Urinary bladder (tissue), 4 donors: ENCODE data around the gene ACSL6. TPM values are rescaled to one million over a fixed set of nuclear protein-coding genes. Genes with fewer than 3 reads are reported as not detected.

Experiments used
- DNase-seq: peaks from one replicate; pipeline ENCODE4 v3.0.0-alpha.2; 2015; ENCODE audit errors: extremely low spot score
- H3K27ac ChIP-seq: one replicate; pipeline ENCODE4 v1.5.1; 2013; ENCODE audit warnings: low read depth, mild to moderate bottlenecking, moderate library complexity
- H3K36me3 ChIP-seq: one replicate; pipeline ENCODE4 v1.6.1; 2013; ENCODE audit warnings: mild to moderate bottlenecking, moderate library complexity; ENCODE audit not compliant: insufficient read depth
- H3K4me1 ChIP-seq: one replicate; pipeline ENCODE4 v1.6.1; 2013; ENCODE audit warnings: mild to moderate bottlenecking, moderate library complexity; ENCODE audit not compliant: insufficient read depth
- H3K4me3 ChIP-seq: one replicate; pipeline ENCODE4 v1.5.1; 2013; ENCODE audit warnings: low read depth, low read length
- WGBS: extraction: QIAGEN DNeasy Blood & Tissue Kit; methylation state at CpG from one replicate; pipeline ENCODE4 v1.1.7; 2013; 5-methylcytosine and 5-hydroxymethylcytosine counted together
- polyA plus RNA-seq: library from polyadenylated mRNA; stranded (reverse); fragments of 200-250 nt; gene quantifications from one replicate; pipeline ENCODE4 v1.2.3, GENCODE V29; 2013
- total RNA-seq: library from RNA; depleted of rRNA; stranded (reverse); fragments of >200 nt; gene quantifications from one replicate; pipeline ENCODE4 v1.2.3, GENCODE V29; 2014
- donor health status: healthy with polysubstance abuse.
- donor health status: healthy.

ACSL6 gene
- total and polyA plus RNA-seq, 2 donors = 0.42 to 2.3 TPM

GRCh38 chr5:132053483-132053882 lies 42.0 kb upstream of the ACSL6 start:
- Histone ChIP-seq H3K36me3 (no peaks in the 10 kb centered on the region), H3K4me3 (no peak overlapping the region), H3K27ac (no peak overlapping the region), H3K4me1 (no peaks in the 10 kb centered on the region)
- 84% methylated on average over 4 of the region's 4 CpGs for WGBS
- DNase-seq = no peak

GRCh38 chr5:132052520-132052919 lies 41.1 kb upstream of the ACSL6 start:
- no peak overlapping the region for H3K27ac ChIP-seq
- no peak for DNase-seq
- 66% methylated on average over 10 of the region's 10 CpGs for WGBS
- no peaks in the 10 kb centered on the region for H3K4me1 ChIP-seq
- no peak overlapping the region for H3K4me3 ChIP-seq
- no peaks in the 10 kb centered on the region for H3K36me3 ChIP-seq

- WGBS = 82% methylated on average over 9 of the region's 9 CpGs
- no peak overlapping the region for H3K4me3 ChIP-seq
- H3K36me3 ChIP-seq = no peaks in the 10 kb centered on the region
- no peaks in the 10 kb centered on the region for H3K4me1 ChIP-seq
- no peak for DNase-seq
- H3K27ac ChIP-seq = no peak overlapping the region
Observed at GRCh38 chr5:132050661-132051552, 39.4 kb upstream of the ACSL6 start.

DNA sequence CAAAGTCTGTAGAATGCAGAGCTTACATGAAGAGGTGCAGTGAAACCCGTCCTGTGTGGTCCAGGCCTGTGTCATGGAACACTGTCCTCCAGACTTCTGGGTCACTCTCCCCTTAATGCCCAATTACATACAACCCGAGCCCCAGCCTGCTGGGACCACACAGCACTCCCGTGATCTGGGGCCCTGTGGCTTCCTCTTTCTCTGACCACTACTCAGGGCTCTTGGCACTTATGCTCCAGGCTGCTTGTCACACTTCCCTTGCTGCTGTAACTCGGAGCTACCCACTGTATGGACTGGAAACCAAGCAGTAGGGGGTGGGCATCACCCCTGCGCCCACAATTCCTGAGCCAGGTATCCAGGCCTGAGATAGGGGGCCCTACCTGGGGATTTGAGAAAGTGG lies 38.7 kb upstream of the ACSL6 start:
- H3K4me3 ChIP-seq = no peak overlapping the region
- WGBS = 73% methylated on average over 5 of the region's 5 CpGs
- H3K36me3 ChIP-seq = no peaks in the 10 kb centered on the region
- no peak overlapping the region for H3K27ac ChIP-seq
- DNase-seq = no peak
- H3K4me1 ChIP-seq = no peaks in the 10 kb centered on the region

DNA sequence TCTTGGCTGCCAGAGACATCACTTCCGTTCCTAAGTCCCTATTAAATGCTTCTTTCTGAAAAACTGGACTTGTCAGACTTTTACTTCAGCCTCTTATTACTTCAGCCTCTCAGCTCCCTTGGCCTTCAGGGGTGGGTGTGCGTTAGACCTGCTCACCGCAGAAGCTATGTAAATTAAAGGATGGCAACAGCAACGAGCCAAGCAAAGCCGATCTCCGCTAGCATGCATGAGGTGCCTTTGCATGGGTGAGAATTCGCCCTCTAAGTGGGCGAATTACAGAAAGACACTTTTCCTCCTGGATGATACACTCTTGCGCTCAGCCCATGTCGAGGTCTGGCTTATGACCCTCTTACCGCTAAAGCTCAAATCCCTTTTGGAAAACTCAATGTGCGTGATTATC lies 38.1 kb upstream of the ACSL6 start:
- 87% methylated on average over 12 of the region's 12 CpGs for WGBS
- DNase-seq = no peak
- Histone ChIP-seq H3K4me1 (no peaks in the 10 kb centered on the region), H3K27ac (no peak overlapping the region), H3K36me3 (no peaks in the 10 kb centered on the region), H3K4me3 (no peak overlapping the region)

DNA sequence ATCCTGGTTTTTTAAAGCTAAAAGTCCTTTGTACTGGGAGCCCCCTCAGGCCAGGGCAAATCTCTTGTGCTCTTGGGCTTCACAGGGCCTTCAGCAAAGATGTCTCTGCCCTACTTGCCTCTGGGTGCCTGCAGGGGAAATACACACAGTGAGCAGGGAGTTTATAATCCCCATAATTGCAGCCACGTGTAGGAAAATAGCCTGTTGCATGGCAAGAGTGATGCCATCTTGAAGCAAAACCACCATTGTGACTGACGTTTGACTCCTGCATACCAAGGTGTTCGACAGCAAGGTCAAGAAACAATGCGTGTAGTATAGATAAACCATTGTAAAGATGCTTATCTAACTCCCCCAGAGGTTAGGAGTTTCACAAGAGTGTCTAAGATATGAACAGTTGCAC lies 37.6 kb upstream of the ACSL6 start:
- Histone ChIP-seq H3K36me3 (no peaks in the 10 kb centered on the region), H3K4me3 (no peak overlapping the region), H3K27ac (no peak overlapping the region), H3K4me1 (no peaks in the 10 kb centered on the region)
- WGBS = 42% methylated on average over 4 of the region's 4 CpGs
- DNase-seq = no peak

DNA sequence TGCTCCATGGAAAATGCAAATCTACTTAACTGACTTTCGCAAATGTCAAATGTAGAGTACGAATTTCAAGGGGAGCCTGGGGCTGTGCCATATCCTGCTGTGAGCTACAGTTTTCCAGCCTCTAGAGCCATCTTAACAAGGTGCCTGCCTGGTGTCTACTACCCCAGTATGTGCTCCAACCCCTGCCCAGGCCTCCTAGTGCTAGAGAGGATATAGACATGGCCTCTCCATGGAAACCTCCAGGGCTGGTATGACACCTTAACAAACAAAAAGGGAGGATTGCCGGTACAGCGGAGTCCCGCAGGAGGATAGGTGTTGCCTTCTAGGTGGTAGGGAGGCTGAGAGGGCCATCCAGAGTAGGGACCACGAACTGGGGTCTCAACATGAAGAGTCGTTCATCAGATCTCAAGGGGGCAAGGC lies 35.4 kb upstream of the ACSL6 start:
- Histone ChIP-seq H3K27ac (no peak overlapping the region), H3K4me1 (no peaks in the 10 kb centered on the region), H3K36me3 (no peaks in the 10 kb centered on the region), H3K4me3 (no peak overlapping the region)
- 81% methylated on average over 7 of the region's 7 CpGs for WGBS
- no peak for DNase-seq

GRCh38 chr5:132044207-132044606 lies 32.7 kb upstream of the ACSL6 start:
- H3K4me3 ChIP-seq = no peak overlapping the region
- DNase-seq = no peak
- no peak overlapping the region for H3K27ac ChIP-seq
- H3K36me3 ChIP-seq = no peaks in the 10 kb centered on the region
- 84% methylated on average over 10 of the region's 10 CpGs for WGBS
- H3K4me1 ChIP-seq = no peaks in the 10 kb centered on the region

- 55% methylated on average over 2 of the region's 2 CpGs for WGBS
- no peak for DNase-seq
- no peaks in the 10 kb centered on the region for H3K36me3 ChIP-seq
- H3K27ac ChIP-seq = no peak overlapping the region
- H3K4me1 ChIP-seq = no peaks in the 10 kb centered on the region
- no peak overlapping the region for H3K4me3 ChIP-seq
Observed at GRCh38 chr5:132037353-132037752, 25.9 kb upstream of the ACSL6 start.

DNA sequence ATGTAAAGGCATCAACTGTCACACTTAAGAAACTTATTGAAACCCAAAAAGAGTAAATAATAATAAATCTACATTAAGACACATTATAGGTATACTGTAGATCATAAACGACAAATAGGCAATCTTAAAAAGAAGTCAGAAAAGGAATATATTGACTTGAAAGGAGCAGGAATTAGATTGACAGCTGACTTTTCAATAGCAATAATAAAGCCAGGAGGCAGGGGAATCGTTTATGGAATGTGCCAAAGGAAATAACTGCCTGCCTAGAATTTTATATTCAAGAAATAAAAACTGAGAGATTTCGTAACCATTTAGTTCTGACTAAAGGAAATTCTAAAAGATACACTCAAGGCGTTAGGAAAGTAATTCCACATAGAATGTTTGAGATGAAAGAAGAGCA lies 21.7 kb upstream of the ACSL6 start:
- Histone ChIP-seq H3K27ac (no peak overlapping the region), H3K4me1 (no peaks in the 10 kb centered on the region), H3K36me3 (no peaks in the 10 kb centered on the region), H3K4me3 (no peak overlapping the region)
- DNase-seq = no peak
- WGBS = 61% methylated on average over 4 of the region's 4 CpGs

GRCh38 chr5:132032196-132032595 lies 20.7 kb upstream of the ACSL6 start:
- no peak for DNase-seq
- Histone ChIP-seq H3K4me3 (no peak overlapping the region), H3K4me1 (no peaks in the 10 kb centered on the region), H3K27ac (no peak overlapping the region), H3K36me3 (no peaks in the 10 kb centered on the region)

DNA sequence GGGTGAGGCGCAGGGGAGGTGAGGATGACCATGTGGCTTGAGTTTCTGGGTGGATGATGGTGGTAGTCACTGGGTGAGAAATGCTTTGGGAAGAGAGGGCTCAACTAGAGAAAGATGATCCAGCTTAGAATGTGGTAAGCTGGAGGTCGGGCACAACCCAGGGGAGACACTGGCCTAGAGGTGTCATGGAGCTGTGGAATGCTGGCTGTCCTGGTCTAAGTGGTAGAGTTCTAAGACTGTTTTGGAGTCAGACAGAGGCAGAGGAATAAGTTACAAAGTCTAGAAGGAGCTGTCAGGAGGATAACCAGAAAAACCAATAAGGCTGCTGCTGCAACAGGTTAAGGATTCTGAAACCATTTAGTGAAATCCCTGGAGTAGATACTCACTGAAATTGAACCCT lies 19.2 kb upstream of the ACSL6 start:
- 82% methylated on average over 2 of the region's 2 CpGs for WGBS
- H3K36me3 ChIP-seq = no peaks in the 10 kb centered on the region
- H3K27ac ChIP-seq = no peak overlapping the region
- no peaks in the 10 kb centered on the region for H3K4me1 ChIP-seq
- H3K4me3 ChIP-seq = no peak overlapping the region
- DNase-seq = no peak

DNA sequence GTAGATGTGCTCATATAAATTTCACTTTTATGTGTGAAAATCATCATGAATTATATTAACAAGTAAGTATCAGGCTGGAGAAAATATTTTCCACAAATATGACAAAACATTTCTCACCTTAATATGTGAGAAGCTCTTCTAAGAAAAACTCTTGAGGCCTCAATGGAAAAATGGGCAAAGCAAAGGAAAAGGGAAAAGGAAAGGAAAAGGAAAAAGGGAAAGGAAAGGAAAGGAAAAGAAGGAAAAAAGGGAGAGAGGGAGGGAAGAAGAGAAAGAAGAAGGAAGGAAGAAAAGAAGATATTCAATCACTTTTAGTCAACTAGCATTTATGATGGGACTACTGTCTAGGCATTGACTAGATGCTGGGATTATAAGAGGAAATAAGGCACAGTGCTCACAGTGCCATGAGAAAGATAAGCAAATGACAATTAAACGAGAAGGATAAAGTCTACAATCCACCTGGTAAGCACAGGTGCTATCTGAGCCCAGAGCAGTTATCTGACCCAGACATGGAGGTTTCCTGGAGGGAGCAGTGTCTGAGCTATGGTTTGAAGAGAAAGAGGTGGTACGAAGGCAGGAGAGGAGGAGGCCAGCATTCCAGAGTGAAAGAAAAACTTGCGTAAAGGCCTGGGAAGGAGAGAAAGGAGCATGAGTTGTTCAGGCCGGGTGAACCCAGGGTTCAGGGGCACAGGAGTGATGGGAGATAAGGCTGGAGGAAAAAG lies 18.3 kb upstream of the ACSL6 start:
- WGBS = 81% methylated on average over 4 of the region's 4 CpGs

GRCh38 chr5:132027027-132027426 lies 15.6 kb upstream of the ACSL6 start:
- no peak overlapping the region for H3K27ac ChIP-seq
- 74% methylated on average over 2 of the region's 2 CpGs for WGBS

More for the DNA sequence above, 18.3 kb upstream of the ACSL6 start:
- no peak overlapping the region for H3K4me3 ChIP-seq
- no peak overlapping the region for H3K27ac ChIP-seq
- no peak for DNase-seq
- H3K36me3 ChIP-seq = no peaks in the 10 kb centered on the region
- no peaks in the 10 kb centered on the region for H3K4me1 ChIP-seq

More at GRCh38 chr5:132027027-132027426, 15.6 kb upstream of the ACSL6 start:
- DNase-seq = no peak
- H3K4me1 ChIP-seq = no peaks in the 10 kb centered on the region
- H3K36me3 ChIP-seq = no peaks in the 10 kb centered on the region
- no peak overlapping the region for H3K4me3 ChIP-seq
